Osteoblast (primary cell): ENCODE measurements around the gene GPR158. TPM values are rescaled to one million over a fixed set of nuclear protein-coding genes. Genes with fewer than 3 reads are reported as not detected.

Source experiments
- DNase-seq: peaks from one replicate; pipeline ENCODE4 v3.0.0; 2011; ENCODE audit warnings: low spot score, mixed read lengths; ENCODE audit not compliant: insufficient read length; ENCODE audit errors: missing footprints
- H2AFZ ChIP-seq: 2 replicates; pipeline ENCODE4 v1.6.0; 2011; ENCODE audit warnings: mild to moderate bottlenecking, low read length
- H3K27ac ChIP-seq: 2 replicates; pipeline ENCODE4 v1.5.1; 2011; ENCODE audit warnings: mild to moderate bottlenecking, low read depth, low read length, moderate library complexity
- H3K27me3 ChIP-seq: 2 replicates; pipeline ENCODE4 v1.6.0; 2012; ENCODE audit warnings: mild to moderate bottlenecking, control low read depth, inconsistent platforms, low read length, moderate library complexity; ENCODE audit not compliant: insufficient read depth
- H3K36me3 ChIP-seq: 2 replicates; pipeline ENCODE4 v1.5.1; 2011; ENCODE audit warnings: mild to moderate bottlenecking, low read length, control low read depth, moderate library complexity; ENCODE audit not compliant: insufficient read depth
- H3K4me1 ChIP-seq: 2 replicates; pipeline ENCODE4 v1.5.1; 2011; ENCODE audit warnings: mild to moderate bottlenecking, low read length, control low read depth, moderate library complexity; ENCODE audit not compliant: insufficient read depth
- H3K4me2 ChIP-seq: 2 replicates; pipeline ENCODE4 v1.6.0; 2011; ENCODE audit warnings: mild to moderate bottlenecking, low read length; ENCODE audit not compliant: insufficient read depth
- H3K4me3 ChIP-seq: fragments of 200-600 bp; sonication (generic); 3 replicates; pipeline ENCODE4 v1.5.1; 2012; ENCODE audit warnings: mild to moderate bottlenecking, low read length, inconsistent platforms; ENCODE audit not compliant: insufficient read depth
- H3K79me2 ChIP-seq: 2 replicates; pipeline ENCODE4 v1.6.0; 2012; ENCODE audit warnings: mild to moderate bottlenecking, low read length, control low read depth, inconsistent platforms; ENCODE audit not compliant: insufficient read depth
- H3K9me3 ChIP-seq: 2 replicates; pipeline ENCODE4 v1.5.1; 2011; ENCODE audit warnings: low read depth, low read length, control low read depth
- H4K20me1 ChIP-seq: 2 replicates; pipeline ENCODE4 v1.6.0; 2012; ENCODE audit warnings: mild to moderate bottlenecking, low read length, control low read depth; ENCODE audit not compliant: insufficient read depth
- CTCF ChIP-seq: IDR thresholded peaks from 2 replicates; pipeline ENCODE4 v1.5.1; 2011; ENCODE audit warnings: mild to moderate bottlenecking, low read depth, low read length, moderate library complexity; ENCODE audit errors: extremely low read depth
- total RNA-seq: library from RNA; depleted of rRNA; stranded (reverse); fragments of >200 nt; gene quantifications from 2 replicates; pipeline ENCODE4 v1.2.3, GENCODE V29; 2012

Gene GPR158
- total RNA-seq, 1 donor, result under 0.01 TPM

- H3K9me3 ChIP-seq, result no peaks in the 10 kb centered on the region
- no peaks in the 10 kb centered on the region for H3K79me2 ChIP-seq
- no peaks in the 10 kb centered on the region for H3K4me1 ChIP-seq
- no peak overlapping the region for H2AFZ ChIP-seq
- no peaks in the 10 kb centered on the region for H3K36me3 ChIP-seq
- no peaks in the 10 kb centered on the region for H4K20me1 ChIP-seq
- H3K27ac ChIP-seq, result no peak overlapping the region
- H3K27me3 ChIP-seq, result no peaks in the 10 kb centered on the region
- no peak for TF ChIP-seq CTCF
- H3K4me3 ChIP-seq, result no peak overlapping the region
- no peak for DNase-seq
- no peak overlapping the region for H3K4me2 ChIP-seq
Measured at GRCh38 chr10:25604591-25604990, 429.8 kb downstream of the GPR158 start.

DNA sequence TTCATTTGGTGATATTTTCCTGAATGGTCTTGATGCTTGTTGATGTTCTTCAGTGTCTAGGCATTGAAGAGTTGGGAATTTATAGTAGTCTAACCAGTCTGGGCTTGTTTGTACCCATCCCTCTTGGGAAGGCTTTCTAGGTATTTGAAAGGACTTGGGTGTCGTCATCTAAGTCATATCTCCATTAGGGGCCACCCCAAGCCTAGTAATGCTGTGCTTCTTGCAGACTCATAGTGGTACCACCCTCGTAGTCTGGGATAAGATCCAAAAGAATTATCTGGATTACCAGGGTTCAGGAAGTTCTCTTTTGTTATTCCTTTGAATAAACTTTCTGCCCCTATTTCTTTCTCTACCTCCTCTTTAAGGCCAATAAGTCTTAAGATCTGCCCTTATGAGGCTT lies 439.9 kb downstream of the GPR158 start:
- Histone ChIP-seq H3K4me1 (no peaks in the 10 kb centered on the region), H3K27me3 (no peaks in the 10 kb centered on the region), H3K4me3 (no peak overlapping the region), H3K9me3 (peaks cover 7% of the 10 kb centered on the region), H2AFZ (no peak overlapping the region), H3K27ac (no peak overlapping the region), H4K20me1 (no peaks in the 10 kb centered on the region), H3K79me2 (no peaks in the 10 kb centered on the region), H3K36me3 (no peaks in the 10 kb centered on the region), H3K4me2 (no peak overlapping the region)
- no peak for DNase-seq
- TF ChIP-seq CTCF, result no peak

DNA sequence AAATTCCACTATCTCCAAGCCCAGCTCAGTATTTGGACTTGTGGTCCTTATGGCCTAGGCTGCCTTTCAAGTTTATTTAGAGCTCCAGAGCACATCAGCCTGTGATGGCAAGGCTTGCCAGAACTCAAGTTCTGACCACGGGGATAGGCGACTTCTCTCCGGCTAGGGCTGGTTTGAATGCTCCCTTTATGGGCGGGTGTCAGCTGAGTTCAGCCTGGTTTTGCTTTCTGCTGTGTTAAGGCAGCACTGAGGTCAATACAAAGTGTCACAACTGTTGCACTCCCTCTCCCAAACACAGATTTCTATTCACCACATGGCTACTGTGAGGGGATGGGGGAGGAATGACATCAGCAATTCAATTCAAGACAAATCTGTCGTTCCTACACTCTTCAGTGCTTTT lies 441.1 kb downstream of the GPR158 start:
- H3K4me1 ChIP-seq, result no peaks in the 10 kb centered on the region
- no peak overlapping the region for H3K4me2 ChIP-seq
- H3K79me2 ChIP-seq, result no peaks in the 10 kb centered on the region
- no peak overlapping the region for H2AFZ ChIP-seq
- H3K27ac ChIP-seq, result no peak overlapping the region
- H3K9me3 ChIP-seq, result peaks cover 7% of the 10 kb centered on the region
- no peak overlapping the region for H3K4me3 ChIP-seq
- H3K27me3 ChIP-seq, result no peaks in the 10 kb centered on the region
- no peaks in the 10 kb centered on the region for H3K36me3 ChIP-seq
- DNase-seq, result no peak
- H4K20me1 ChIP-seq, result no peaks in the 10 kb centered on the region
- TF ChIP-seq CTCF, result no peak

GRCh38 chr10:25616903-25617592 lies 442.2 kb downstream of the GPR158 start:
- no peak for TF ChIP-seq CTCF
- no peaks in the 10 kb centered on the region for H3K27me3 ChIP-seq
- no peak overlapping the region for H3K4me2 ChIP-seq
- H3K27ac ChIP-seq, result no peak overlapping the region
- no peak overlapping the region for H2AFZ ChIP-seq
- peak; percentile 32 for DNase-seq
- no peak overlapping the region for H3K4me3 ChIP-seq
- H3K79me2 ChIP-seq, result no peaks in the 10 kb centered on the region
- H3K9me3 ChIP-seq, result peaks cover 7% of the 10 kb centered on the region
- H4K20me1 ChIP-seq, result no peaks in the 10 kb centered on the region
- no peaks in the 10 kb centered on the region for H3K4me1 ChIP-seq
- H3K36me3 ChIP-seq, result no peaks in the 10 kb centered on the region
